HG02970 (cell line): ENCODE data around the gene GGT5.
"Not testable (repeated sequence)": the region's sequence is repeated elsewhere in the genome, so short reads cannot be mapped to it uniquely, and the experiment has no call there.

Source experiments
- ATAC-seq: cut with Tn5 transposase; IDR thresholded peaks from one replicate; pipeline ENCODE4 v1.9.1; 2021; ENCODE audit warnings: mild to moderate bottlenecking, moderate library complexity, moderate number of reproducible peaks; ENCODE audit not compliant: unreplicated experiment, low FRiP score

The GGT5 gene

GRCh38 chr22:24233816-24234215, 11.1 kb downstream of the GGT5 start:
- ATAC-seq = no peak

DNA sequence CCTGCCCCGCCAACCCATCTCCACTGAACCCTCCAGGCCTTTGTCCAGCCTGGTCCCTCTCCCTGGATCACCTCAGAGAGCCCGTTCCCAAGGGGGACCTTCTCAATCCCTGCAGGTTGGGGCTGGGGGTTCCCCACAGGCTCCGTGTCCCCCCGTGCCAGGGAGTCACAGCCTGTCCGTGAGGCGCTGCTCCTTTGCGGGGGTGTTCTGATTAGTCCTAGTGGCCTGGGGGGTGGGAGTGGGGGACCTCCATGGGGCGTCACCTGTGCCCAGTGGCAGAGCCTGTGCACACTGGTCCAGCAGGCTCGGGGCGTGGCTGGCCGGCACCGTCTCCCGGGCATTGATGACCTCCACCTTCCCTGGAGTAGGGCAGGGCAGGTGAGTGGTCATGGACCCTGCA, 11.6 kb downstream of the GGT5 start:
- no peak for ATAC-seq

DNA sequence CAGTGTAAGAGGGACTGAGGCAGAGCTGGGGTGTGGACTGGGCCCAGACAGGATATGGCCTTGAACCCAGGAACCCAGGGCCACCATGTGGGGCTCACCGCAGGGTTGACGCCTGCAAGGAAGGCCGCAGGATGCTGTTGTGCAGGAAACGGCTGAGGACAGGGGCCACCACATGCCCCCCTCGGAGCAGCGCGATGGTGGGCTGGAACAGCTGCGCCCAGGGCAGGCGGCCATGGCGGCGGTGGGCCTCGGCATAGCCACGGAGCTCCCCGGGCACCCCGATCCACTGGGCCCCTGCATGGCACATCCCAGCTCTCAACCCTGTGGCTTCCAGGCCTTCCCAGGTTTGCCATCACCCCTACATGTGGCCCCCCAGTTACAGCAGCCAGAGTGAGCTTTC, 12.2 kb downstream of the GGT5 start:
- no peak for ATAC-seq

DNA sequence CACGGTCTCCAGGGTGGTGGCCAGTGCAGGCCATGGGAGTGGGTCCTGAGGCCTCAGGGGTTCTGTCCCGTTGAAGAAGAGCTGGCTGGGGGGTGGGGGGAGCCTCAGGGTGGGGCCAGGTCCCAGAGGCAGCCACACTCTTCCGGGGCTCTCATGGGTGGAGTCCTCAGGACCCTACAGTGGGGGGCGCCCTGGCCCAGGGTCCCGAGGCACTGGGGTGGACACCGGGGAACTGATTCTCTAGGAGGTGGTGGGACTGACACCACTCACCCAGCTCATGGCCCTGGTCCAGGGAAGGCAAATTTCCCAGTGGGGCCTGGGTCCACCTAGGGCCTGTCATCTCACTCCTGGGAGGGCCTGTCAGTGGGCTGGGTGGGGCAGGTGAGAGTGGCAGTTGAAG, 12.8 kb downstream of the GGT5 start:
- no peak for ATAC-seq

DNA sequence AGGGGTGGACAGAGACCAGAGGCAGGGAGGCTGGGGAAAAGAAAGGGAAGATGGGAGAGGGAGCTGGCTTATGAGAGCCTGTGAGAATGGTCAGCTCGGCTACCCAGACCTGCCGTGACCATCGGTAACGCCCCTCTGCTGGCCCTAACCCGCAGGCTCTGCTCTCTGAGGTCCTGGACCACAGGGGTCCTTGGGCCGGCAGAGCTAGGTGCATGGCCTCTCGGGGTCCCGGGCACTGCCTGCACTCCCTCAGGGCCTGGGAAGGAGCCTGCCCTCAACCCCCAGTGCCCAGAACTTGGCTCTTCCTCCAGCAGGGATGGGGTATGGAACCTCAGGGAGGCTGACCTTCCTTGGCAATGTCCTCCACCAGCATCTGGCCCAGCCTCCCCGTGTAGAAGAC, 13.2 kb downstream of the GGT5 start:
- no peak for ATAC-seq

GRCh38 chr22:24230911-24231656, 13.8 kb downstream of the GGT5 start:
- ATAC-seq = no peak

DNA sequence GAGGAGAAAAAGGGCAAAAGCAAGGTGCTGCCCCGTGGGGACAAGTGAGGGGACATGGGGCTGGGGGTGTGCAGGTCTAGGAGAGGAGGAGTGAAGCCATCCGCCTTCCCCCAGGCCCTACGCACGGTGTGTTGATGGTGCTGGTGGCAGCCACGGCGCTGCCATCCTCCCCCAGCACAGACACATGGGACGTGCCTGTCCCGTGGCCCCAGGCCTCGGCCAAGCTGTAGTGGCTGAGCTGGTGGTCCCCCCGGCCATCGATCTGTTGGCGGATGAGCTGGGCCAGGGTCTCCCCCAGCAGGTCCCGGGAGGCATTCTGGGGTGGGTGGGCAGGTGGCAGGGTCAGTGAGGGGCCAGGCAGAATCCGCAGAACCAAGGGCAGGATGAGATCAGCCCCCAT, 18.9 kb downstream of the GGT5 start:
- no peak for ATAC-seq

- ATAC-seq = no peak
Observed at GRCh38 chr22:24225044-24225601, 19.8 kb downstream of the GGT5 start.

- no peak for ATAC-seq
Observed at GRCh38 chr22:24224468-24224867, 20.4 kb downstream of the GGT5 start.

DNA sequence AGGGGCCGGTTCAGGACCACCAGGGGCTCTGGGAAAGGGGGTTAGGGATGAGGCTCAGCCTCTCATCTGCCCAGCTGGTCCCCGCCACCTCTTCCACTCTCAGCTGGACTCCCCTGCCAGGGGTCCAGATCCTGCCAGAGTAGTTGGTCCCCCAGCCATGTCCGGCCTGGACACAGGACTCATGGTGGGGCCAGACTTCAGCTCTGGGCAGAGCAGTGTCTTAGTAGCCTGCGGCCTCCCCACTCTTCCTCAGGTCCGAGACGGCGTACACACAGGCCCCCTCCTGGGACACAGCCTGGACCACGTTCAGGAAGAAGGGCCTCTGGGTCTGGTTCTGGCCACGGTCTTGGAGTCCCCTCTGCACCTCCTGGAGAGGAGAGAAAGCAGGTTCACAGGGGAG, 25.1 kb downstream of the GGT5 start:
- no peak for ATAC-seq

DNA sequence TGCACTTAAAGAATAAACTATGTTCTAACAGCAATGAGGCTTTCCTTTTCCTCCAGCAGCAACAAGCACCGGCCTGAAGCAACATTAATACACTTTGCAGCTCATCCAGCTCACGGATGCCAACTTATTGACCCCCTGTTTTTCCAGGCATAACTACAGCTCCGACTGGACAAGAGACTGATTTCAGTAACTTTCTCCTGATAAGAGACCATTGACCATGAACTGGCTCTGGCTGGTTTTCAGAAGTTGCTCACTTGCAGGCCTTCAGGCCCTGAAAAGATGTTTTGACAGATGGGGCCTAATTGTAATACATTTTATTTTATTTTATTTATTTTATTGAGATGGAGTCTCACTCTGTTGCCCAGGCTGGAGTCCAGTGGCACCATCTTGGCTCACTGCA, 27.5 kb downstream of the GGT5 start:
- ATAC-seq = no peak

GRCh38 chr22:24216541-24217209, 28.2 kb downstream of the GGT5 start:
- no peak for ATAC-seq

GRCh38 chr22:24214467-24215285, 30.2 kb downstream of the GGT5 start:
- no peak for ATAC-seq

DNA sequence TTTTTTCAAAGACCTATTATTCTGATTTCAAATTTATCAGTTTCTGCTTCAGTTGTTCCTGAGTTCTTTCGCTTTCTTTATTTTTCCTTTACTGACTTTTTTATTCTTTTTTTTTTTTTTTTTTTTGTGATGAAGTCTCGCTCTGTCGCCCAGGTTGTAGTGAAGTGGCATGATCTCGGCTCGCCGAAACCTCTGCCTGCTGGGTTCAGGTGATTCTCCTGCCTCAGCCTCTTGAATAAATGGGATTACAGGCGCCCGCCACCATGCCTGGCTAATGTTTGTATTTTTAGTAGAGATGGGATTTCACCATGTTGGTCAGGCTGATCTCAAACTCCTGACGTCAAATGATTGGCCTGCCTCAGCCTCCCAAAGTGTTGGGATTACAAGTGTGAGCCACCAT, 31.8 kb downstream of the GGT5 start:
- ATAC-seq = not testable (repeated sequence)

DNA sequence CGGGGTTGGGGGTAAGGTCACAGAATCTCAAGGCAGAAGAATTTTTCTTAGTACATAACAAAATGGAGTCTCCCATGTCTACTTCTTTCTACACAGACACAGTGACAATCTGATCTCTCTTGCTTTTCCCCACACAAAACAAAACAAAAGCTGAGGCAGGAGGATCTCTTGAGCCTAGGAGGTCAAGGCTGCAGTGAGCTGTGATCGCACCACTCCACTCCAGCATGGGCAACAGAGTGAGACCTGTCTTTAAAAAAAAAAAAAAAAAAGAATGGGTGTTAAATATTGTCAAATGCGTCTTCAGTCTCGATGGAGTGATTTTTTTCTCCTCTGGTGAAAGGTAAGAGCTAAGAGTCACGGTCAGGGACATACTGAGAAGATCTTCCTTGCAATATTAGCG, 33.2 kb downstream of the GGT5 start:
- not testable (repeated sequence) for ATAC-seq

DNA sequence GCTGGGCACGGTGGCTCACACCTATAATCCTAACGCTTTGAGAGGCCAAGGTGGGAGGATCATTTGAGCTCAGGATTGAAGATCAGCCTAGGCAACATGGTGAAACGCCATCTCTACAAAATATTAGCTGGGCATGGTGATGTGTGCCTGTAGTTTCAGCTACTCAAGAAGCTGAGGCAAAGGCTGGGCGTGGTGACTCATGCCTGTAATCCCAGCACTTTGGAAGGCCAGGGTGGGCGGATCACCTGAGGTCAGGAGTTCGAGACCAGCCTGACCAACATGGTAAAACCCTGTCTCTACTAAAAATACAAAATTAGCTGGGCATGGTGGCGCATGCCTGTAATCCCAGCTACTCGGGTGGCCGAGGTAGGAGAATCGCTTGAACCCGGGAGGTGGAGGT, 34.5 kb downstream of the GGT5 start:
- ATAC-seq = not testable (repeated sequence)

DNA sequence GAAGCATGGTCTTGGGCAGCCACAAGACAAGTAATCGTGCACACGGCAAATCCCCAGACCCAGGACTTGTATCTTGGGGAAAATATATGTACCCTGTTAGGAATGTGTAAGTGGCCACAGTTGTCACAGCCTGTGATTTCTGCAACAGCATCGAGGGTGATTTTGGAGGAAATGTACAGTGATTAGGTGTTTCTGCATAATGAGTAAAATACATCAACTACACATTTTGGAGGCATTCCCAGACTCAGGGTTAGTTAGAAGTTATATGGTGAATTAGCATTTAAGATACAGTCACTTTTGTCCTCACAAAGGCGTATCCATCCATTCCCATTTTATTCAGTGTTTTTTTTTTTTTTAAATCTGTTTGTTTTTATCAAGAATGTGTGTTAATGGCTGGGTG, 35.2 kb downstream of the GGT5 start:
- no peak for ATAC-seq

- no peak for ATAC-seq
Observed at GRCh38 chr22:24209016-24209415, 35.9 kb downstream of the GGT5 start.

DNA sequence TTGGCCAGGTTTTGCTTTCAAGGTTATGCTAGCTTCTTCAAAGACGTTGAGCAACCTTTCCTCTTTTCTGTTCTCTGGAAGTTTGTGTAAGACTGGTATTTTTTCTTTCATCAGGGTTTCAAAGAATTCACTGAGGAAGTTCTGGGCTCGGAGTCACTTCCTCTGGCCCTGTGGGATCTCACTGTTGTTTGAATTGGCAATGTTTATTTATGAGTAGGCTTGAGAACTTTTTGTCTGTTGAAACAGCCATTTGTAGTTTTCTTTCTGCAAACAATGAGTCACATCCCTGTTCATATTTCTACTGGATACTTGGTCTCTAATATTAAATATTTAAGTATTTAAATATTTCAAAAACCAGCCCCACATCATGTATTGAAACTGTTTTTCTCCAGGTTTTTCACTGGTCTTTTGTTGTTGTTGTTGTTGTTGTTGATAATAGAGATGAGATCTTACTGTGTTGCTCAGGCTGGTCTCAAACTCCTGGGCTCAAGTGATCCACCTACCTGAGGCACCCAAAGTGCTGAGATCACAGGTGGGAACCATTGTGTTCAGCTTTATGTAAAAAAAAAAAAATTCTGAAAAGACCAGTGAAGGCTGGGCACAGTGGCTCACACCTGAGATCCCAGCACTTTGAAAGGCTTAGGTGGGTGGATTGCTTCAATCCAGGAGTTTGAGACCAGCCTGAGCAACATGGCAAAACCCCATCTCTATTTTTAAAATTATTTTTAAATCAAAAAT, 36.7 kb downstream of the GGT5 start:
- ATAC-seq = no peak

GRCh38 chr22:24207264-24208011, 37.4 kb downstream of the GGT5 start:
- no peak for ATAC-seq
